ENCODE measurements around the gene MDM4.
"Not testable (repeated sequence)": the region's sequence is repeated elsewhere in the genome, so short reads cannot be mapped to it uniquely, and the experiment has no call there.

The MDM4 gene

GRCh38 chr1:204562075-204562990 is 46.1 kb downstream of the MDM4 start:
- no peak for DNase-seq (ENCODE audit: low read depth in 2 of 2)

DNA sequence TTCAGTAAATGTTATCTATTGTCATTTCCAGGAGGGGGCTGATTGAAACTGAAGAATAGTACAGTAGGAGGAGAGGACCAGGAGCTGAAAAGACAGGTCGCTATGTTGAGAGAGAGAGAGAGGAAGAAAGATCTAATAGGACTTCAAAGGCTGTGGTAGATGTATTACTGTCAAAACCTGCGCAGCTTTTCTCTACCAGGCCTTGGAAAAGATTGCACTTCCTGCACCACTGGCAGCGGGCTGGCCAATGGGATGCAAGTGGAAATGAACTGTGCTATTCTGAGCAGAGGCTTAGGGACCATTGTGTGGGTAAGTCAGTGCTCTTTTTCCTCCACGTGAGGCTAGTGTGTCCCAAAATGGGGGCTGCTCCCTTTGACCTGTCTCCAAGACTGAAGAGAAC is 47.1 kb downstream of the MDM4 start:
- DNase-seq (ENCODE audit: low read depth in 2 of 2), result no peak

DNA sequence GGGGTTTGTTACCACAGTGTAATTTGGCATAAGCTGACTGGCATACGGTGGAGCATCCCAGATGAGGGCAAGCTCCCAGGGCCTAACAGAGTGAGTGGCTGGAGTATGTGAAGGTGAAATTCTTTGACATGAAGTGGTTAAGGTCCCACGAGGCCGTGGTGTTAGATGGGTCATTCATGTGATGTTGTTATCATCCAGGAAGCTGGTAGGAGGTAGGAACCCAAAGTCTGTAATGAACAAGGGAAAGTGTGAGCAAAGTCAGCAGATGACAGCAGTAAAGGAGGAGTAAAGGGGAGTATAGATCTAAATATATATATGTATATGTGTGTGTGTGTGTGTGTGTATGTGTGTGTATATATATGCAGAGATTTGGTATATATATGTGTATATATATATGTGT is 47.6 kb downstream of the MDM4 start:
- no peak for DNase-seq (ENCODE audit: low read depth in 2 of 2)

GRCh38 chr1:204564835-204565234 is 48.6 kb downstream of the MDM4 start:
- DNase-seq (ENCODE audit: low read depth in 2 of 2), result no peak

DNA sequence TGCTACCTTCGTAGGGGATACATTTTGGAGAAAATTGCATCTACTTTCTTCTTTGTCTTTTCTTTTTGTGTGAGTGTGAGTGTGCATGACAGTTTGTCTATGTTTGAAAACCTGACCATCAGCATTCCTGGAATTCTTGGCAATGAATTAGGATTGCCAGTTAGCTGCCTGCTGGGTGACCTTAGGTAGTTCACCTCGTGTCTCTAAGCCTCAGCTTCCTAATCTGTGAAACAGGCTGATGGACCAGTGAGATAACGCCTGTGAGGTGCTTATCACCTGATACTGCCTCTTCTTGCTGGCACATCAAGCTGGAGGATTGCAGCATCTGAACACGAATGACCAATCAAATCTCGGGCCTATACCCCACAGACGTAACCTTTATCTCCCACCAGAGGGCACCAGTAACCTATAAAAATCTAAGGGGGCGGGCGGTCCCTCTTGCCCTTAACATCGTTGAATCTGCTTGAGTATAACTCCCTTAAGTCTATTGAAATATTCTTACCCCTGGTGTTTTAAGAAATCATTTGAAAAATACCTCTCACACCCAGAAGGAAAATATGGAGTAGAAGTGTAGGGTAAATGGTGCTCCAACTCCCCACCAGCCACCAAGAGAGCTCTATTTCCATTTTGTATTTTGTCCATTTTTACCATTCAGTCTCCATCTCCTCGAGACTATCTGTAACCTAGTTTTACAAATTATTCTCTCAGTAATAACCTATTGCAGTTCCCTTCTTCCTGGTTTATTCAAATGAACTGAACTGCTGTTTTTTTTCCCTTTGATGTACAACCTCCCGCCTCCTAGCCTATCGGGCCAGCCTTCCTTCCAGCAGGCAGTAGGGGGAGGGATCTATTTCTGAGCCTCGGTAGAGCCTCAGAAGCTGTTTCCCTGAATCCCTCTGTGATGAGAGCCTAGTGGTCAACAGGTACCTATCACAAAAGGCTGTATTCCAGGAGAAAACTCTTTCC is 49.7 kb downstream of the MDM4 start:
- DNase-seq (ENCODE audit: low read depth in 2 of 2), result peak; percentile 14 to 20

DNA sequence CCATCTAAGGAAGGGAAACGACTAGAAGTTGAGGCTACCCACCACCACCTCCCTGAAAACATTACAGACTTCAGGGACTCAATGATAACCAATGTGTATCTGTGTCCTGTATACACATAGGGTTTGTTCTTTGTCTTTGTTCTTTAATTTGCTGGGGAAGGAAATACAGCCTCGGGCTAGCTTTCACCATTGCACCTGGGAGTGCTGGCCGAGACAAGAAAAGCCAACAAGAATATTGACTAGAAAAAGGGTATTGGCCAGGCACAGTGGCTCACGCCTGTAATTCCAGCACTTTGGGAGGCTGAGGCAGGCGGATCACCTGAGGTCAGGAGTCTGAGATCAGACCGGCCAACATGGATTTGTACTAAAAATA is 50.4 kb downstream of the MDM4 start:
- no peak for DNase-seq (ENCODE audit: low read depth in 2 of 2)

- no peak for DNase-seq (ENCODE audit: low read depth in 2 of 2)
Measured at GRCh38 chr1:204567071-204567470, 50.9 kb downstream of the MDM4 start.

DNA sequence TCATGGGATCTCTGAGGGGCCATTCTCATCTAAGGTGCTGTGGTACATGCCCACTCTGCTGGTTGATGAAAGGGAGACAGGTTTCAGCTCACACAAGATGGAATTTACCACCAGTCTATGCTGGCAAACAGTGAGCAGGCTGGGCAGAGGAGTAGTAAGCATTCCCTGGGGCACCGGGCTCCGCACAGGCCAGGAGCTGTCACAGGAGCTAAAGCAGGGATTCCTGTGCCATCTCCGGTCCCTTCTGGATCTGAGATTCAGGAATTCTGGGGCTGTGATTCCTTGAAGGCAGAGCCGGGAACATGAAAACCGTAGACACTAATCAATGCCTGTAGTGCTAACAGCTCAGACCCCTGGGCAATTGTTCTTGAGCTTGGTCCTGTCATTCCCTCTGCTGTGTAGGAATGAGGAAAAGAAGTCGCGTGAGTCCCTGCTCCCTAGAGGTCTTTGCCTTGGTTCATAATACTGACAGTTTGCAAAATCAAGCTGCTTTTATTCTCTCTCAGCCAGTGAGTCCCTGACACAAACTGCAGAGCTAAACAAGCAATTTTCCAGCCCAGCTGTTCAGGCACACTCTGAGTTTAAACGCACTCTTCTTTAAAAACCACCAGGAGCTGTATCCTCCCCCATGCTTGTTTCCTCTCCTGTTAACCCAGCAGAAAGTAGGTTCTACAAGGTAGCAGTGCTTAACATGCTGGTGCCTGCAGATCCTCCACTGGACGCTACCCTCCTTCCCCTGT is 52.5 kb downstream of the MDM4 start:
- DNase-seq (ENCODE audit: low read depth in 2 of 2), result no peak

- no peak for DNase-seq (ENCODE audit: low read depth in 2 of 2)
Measured at GRCh38 chr1:204569478-204569877, 53.3 kb downstream of the MDM4 start.

DNA sequence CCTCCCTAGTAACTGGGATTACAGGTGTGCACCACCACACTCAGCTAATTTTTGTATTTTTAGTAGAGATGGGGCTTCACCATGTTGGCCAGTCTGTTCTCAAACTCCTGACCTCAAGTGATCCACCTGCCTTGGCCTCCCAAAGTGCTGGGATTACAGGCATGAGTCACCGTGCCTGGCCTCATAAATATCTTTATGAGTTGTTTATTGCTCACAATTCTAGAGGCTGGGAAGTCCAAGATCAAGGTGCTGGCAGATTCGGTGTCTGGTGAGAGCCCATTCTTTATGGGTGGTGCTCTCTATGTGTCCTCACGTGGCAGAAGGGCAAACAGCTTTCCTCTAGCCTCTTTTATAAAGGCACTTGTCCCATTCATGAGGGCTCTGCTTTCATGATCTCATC is 53.8 kb downstream of the MDM4 start:
- not testable (repeated sequence) for DNase-seq (ENCODE audit: low read depth in 2 of 2)

GRCh38 chr1:204571128-204571527 is 54.9 kb downstream of the MDM4 start:
- DNase-seq (ENCODE audit: low read depth in 2 of 2), result no peak

GRCh38 chr1:204571631-204572030 is 55.4 kb downstream of the MDM4 start:
- no peak for DNase-seq (ENCODE audit: low read depth in 2 of 2)

- no peak for DNase-seq (ENCODE audit: low read depth in 2 of 2)
Measured at GRCh38 chr1:204572923-204573922, 57.0 kb downstream of the MDM4 start.

GRCh38 chr1:204574016-204574864 is 58.0 kb downstream of the MDM4 start:
- DNase-seq (ENCODE audit: low read depth in 2 of 2), result no peak

GRCh38 chr1:204574865-204575163 is 58.6 kb downstream of the MDM4 start:
- no peak for DNase-seq (ENCODE audit: low read depth in 2 of 2)

DNA sequence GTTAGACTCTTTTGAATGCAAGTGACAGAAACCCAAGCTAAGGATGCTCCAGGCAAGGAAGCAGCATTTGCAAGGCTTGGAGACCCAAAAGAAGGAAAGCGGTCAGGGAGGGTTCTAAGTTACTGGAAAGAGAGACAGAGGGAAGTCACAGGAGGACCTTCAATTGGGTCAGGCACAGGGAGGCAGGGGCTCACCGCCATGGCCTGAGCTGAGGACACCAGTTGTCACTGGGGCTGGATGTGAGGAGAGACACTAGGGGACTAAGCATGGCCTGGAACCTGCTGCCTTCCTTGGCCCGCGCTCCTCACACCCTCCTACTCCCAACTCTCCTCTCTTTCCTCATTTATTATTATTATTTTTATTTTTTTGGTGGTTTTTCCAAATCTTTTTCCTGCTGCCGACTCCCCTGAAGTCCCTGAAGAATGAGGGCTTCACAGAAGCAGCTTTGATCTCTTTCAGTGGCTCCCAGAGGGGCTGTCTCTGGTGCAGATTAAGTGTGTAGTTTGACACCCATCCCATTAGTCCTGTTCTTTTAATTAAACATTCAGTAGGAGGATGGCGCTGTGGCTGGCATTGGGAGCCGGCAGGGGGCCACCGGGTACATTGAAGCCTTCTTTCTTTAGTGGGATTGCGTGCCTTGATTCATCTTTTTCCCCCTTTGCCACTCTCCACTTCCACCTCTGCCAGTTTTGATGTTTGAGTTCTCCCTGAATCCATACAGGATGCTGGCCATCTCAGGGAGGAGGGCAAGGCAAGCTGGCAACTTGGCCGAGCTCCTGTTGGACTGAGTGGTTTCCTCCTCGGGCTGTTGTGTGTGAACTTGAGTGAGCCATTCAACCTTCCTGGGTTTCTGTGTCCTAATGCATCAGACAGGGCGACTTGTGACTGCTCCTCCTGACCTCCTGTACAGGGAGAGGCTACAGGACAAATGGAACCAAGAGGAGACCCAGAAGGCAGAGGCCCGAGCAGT is 59.3 kb downstream of the MDM4 start:
- DNase-seq (ENCODE audit: low read depth in 2 of 2), result no peak

DNA sequence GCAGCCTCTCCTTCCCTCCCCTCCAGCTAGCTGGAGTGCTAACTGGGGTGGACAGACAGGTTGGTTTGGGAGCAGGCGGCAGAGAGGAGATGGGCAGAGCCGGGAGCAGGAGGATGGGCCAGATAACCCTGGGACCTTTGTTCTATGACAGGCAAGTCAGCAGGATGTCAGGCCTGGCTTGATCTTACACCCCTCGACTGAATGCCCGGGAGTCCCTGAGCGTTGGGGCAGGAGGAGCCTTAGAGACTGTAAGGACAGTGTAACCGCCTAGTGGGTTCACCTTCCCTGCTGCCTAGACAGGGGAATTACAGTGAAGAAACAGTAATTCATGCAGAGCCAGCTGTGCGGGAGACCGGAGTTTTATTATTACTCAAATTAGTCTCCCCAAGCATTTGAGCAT is 60.2 kb downstream of the MDM4 start:
- no peak for DNase-seq (ENCODE audit: low read depth in 2 of 2)

GRCh38 chr1:204577794-204578478 is 61.7 kb downstream of the MDM4 start:
- DNase-seq (ENCODE audit: low read depth in 2 of 2), result no peak

Measured in stimulated activated CD8-positive, alpha-beta memory T cell treated with anti-CD3 and anti-CD28 coated beads, Interleukin-2, amount 100 ng/mL, for 1 hour (primary cell).